ENCODE measurements around the gene MAP3K14. TPM values are rescaled to one million over a fixed set of nuclear protein-coding genes. Genes with fewer than 3 reads are reported as not detected.

The MAP3K14 gene
- total RNA-seq, 1 donor from 2014 or later, result 0.34 TPM

DNA sequence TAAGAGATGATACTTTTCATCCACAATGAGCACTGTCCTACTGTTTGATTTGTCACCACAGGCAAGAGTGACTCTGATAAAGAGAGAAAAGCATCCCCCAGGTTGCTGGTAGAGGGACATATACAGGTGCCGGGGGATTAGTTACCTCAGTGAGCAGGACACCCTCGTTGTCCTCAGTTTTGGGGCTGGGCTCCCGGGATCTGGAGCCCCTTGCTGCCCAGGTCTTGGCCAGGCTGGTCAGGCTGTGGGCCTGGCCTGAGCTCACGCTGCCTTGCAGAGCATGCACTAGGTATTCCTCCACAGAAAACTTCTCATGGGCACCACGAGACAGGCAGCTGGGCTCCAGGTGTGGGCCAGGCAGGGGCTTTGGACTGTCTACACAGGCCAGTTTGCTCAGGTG lies 30.5 kb downstream of the MAP3K14 start:
- H3K9me3 ChIP-seq (ENCODE audit: low read depth), result no peaks in the 10 kb centered on the region
- no peaks in the 10 kb centered on the region for H4K20me1 ChIP-seq (ENCODE audit: low read depth)
- H3K9ac ChIP-seq, result no peak overlapping the region
- DNase-seq (ENCODE audit: low spot score), result no peak
- H3K27me3 ChIP-seq, result no peaks in the 10 kb centered on the region
- no peak overlapping the region for H3K4me3 ChIP-seq
- H3K36me3 ChIP-seq, result no peaks in the 10 kb centered on the region
- no peaks in the 10 kb centered on the region for H3K4me1 ChIP-seq
- no peak overlapping the region for H3K27ac ChIP-seq
- H3F3A ChIP-seq (ENCODE audit: low read depth), result no peaks in the 10 kb centered on the region
- Mint-ChIP-seq H3K36me3 (peaks cover 20% of the 10 kb centered on the region), H3K9me3 (no peaks in the 10 kb centered on the region), H3K27me3 (ENCODE audit: insufficient read depth, low read depth) (no peaks in the 10 kb centered on the region), H3K4me3 (no peak overlapping the region), H3K27ac (peak overlapping the region; percentile 37), H3K4me1 (peaks cover 2% of the 10 kb centered on the region)
- H3K4me2 ChIP-seq, result no peak overlapping the region
- TF ChIP-seq, protein P1, sequence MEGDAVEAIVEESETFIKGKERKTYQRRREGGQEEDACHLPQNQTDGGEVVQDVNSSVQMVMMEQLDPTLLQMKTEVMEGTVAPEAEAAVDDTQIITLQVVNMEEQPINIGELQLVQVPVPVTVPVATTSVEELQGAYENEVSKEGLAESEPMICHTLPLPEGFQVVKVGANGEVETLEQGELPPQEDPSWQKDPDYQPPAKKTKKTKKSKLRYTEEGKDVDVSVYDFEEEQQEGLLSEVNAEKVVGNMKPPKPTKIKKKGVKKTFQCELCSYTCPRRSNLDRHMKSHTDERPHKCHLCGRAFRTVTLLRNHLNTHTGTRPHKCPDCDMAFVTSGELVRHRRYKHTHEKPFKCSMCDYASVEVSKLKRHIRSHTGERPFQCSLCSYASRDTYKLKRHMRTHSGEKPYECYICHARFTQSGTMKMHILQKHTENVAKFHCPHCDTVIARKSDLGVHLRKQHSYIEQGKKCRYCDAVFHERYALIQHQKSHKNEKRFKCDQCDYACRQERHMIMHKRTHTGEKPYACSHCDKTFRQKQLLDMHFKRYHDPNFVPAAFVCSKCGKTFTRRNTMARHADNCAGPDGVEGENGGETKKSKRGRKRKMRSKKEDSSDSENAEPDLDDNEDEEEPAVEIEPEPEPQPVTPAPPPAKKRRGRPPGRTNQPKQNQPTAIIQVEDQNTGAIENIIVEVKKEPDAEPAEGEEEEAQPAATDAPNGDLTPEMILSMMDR (IDR thresholded peaks at IDR 0.05), result no peak
- TF ChIP-seq EZH2phosphoT487 (IDR thresholded peaks at IDR 0.05), result no peak
- TF ChIP-seq EZH2 (IDR thresholded peaks at IDR 0.05), result no peak
- no peak overlapping the region for H2AFZ ChIP-seq (replicated peaks)
- no peaks in the 10 kb centered on the region for H3K79me2 ChIP-seq (ENCODE audit: low read depth)

DNA sequence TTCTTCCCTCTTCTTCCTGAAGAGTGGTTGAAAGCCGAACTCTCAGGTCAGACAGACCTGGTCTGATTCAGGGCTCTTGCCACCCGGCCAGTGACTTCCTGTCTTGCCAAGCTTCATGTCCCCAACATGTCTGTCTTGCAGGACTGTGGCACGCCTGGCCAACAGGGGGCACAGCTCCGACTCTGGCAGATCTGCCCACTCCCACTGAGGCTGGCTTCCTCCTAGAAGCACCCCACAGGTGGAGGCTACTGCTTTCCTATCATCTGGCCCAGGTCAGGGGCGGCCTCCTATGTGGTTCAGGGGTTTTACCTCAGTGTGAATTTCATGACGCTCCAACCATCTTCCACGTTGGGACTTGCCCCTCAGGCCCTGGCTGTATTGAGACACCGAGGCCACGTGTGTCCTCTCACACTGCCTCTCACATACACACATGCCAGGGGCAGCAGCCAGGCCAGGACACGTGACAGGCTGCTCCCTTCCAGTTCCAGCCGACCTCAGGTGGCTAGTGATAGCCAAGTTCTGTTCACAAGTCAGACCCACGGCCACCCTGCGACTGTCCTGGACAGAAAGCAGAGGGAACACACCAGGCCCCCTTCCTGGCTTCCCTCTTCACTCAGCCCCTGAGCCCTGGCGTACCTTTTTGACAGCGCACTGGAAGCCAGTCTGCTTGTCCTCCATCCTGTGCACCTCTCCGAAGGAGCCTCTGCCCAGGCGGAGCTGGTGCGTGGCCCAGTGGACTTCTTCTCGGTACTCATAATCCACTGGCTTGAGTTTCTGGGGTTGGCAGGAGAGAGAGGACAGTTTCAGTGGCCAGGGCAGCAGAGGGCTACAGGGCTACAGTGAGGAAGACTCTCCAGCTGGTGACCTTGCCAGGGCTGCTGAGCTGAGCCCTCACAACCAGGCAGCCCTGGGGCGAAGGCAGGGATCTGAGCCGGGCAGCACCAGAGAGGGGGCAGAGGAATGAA lies 32.4 kb downstream of the MAP3K14 start:
- Histone ChIP-seq H3F3A (ENCODE audit: low read depth) (no peaks in the 10 kb centered on the region), H3K4me3 (no peak overlapping the region), H3K27ac (no peak overlapping the region), H3K9ac (no peak overlapping the region), H3K9me3 (ENCODE audit: low read depth) (no peaks in the 10 kb centered on the region), H3K79me2 (ENCODE audit: low read depth) (no peaks in the 10 kb centered on the region), H3K4me1 (no peaks in the 10 kb centered on the region), H3K4me2 (no peak overlapping the region), H3K36me3 (no peaks in the 10 kb centered on the region), H3K27me3 (no peaks in the 10 kb centered on the region), H4K20me1 (ENCODE audit: low read depth) (no peaks in the 10 kb centered on the region), H2AFZ (replicated peaks) (no peak overlapping the region)
- H3K27me3 Mint-ChIP-seq (ENCODE audit: insufficient read depth, low read depth), result peaks cover 2% of the 10 kb centered on the region
- peaks cover 2% of the 10 kb centered on the region for H3K4me1 Mint-ChIP-seq
- H3K27ac Mint-ChIP-seq, result peak overlapping the region; percentile 78
- H3K4me3 Mint-ChIP-seq, result no peak overlapping the region
- DNase-seq (ENCODE audit: low spot score), result peak; percentile 40
- no peaks in the 10 kb centered on the region for H3K9me3 Mint-ChIP-seq
- TF ChIP-seq EZH2 (IDR thresholded peaks at IDR 0.05), result no peak
- TF ChIP-seq, protein P1 (IDR thresholded peaks at IDR 0.05), result peak; percentile 46
- H3K36me3 Mint-ChIP-seq, result peaks cover 17% of the 10 kb centered on the region

DNA sequence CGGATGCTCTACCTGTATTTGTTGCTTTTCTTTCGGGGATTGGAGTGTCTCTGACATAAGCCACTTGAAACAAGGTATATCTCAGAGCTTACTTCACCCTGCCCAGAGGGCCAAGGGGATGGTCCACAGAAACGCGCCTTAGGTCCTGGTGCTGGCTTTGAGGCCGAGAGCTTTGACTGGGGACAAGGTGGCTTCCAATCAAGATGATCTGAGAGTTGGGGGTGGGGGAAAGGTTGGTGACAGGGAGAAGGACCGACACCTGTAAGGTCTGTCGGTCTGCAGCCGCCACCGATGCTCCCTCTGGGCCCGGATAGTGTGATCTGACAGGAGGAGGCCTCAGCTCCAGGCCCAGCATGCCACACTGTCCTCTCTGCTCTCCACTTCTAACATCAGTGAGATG lies 33.1 kb downstream of the MAP3K14 start:
- H3K27me3 ChIP-seq, result no peaks in the 10 kb centered on the region
- H3K4me3 ChIP-seq, result no peak overlapping the region
- peaks cover 17% of the 10 kb centered on the region for H3K36me3 Mint-ChIP-seq
- no peak overlapping the region for H3K9ac ChIP-seq
- peaks cover 2% of the 10 kb centered on the region for H3K4me1 Mint-ChIP-seq
- no peaks in the 10 kb centered on the region for H3K36me3 ChIP-seq
- no peak for DNase-seq (ENCODE audit: low spot score)
- H4K20me1 ChIP-seq (ENCODE audit: low read depth), result no peaks in the 10 kb centered on the region
- H3K9me3 Mint-ChIP-seq, result no peaks in the 10 kb centered on the region
- no peaks in the 10 kb centered on the region for H3K9me3 ChIP-seq (ENCODE audit: low read depth)
- no peak overlapping the region for H3K4me2 ChIP-seq
- H2AFZ ChIP-seq (replicated peaks), result no peak overlapping the region
- H3K4me3 Mint-ChIP-seq, result no peak overlapping the region
- H3K27ac ChIP-seq, result no peak overlapping the region
- no peaks in the 10 kb centered on the region for H3F3A ChIP-seq (ENCODE audit: low read depth)
- no peak overlapping the region for H3K27ac Mint-ChIP-seq
- H3K4me1 ChIP-seq, result no peaks in the 10 kb centered on the region
- TF ChIP-seq, protein P1 (IDR thresholded peaks at IDR 0.05), result no peak
- TF ChIP-seq EZH2phosphoT487 (IDR thresholded peaks at IDR 0.05) (no peak), EZH2 (IDR thresholded peaks at IDR 0.05) (no peak)
- peaks cover 2% of the 10 kb centered on the region for H3K27me3 Mint-ChIP-seq (ENCODE audit: insufficient read depth, low read depth)
- no peaks in the 10 kb centered on the region for H3K79me2 ChIP-seq (ENCODE audit: low read depth)

Data from neural progenitor cell (in vitro differentiated cells).